Measurements from ENCODE around the gene PTTG1IP.

PTTG1IP gene

DNA sequence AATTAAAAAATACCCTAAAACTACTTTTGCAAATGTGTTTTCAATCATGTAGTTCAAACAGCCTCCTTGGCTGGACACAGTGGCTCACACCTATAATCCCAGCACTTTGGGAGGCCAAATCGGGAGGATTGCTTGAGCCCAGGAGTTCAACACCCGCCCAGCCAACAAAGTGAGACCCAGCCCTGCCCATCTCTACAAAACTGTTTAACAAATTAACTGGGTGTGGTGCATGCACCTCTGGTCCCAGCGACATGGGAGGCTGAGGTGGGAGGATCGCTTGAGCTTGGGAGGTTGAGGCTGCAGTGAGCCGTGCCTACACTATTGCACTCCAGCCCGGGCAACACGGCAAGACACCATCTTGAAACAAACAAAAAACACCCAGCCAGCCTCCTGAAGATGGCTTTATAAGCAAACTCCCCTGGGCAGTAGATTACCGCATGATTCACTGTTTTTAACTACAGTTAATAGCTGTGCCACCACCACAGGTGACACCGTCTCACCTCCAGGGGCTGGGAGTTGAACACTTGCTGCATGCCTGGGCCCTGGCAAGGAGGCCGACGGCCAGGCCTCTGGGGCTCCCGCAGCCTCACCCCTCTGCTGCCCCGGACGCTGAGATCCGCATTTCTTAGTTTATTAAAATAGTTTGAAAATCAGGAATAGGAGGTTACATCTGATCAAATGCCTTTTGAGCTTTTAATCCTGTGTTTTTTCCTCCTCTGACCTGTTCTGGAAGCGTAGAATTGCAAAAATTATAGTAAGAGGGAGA is 16.2 kb downstream of the PTTG1IP start:
- no peak for DNase-seq (ENCODE audit: low read depth)
- no peak for TF ChIP-seq CTCF (IDR thresholded peaks at IDR 0.05; ENCODE audit: insufficient read depth, low read depth, low read length, missing control alignments)
- no peak overlapping the region for H3K4me3 ChIP-seq (ENCODE audit: low read depth, low read length)

DNA sequence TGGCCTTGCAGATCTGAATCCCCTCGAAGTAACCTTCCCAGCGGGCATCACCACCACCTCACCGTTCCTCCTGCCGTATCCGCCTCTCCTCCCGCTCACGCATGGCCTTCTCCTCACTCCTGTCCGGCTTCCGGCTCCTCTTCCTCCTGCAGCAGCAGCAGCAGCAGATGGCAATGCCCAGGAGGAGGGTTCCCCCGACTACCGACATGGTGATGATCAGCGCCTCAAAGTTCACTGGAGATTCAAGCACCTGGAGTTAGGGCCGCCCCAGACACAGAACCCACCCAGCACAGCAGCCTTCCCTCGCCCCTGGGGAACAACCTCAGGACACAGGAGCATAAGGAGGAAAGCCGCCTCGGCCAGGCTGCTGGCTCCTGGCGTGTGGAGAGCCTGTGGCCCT is 17.4 kb downstream of the PTTG1IP start:
- no peak for DNase-seq (ENCODE audit: low read depth)
- H3K4me3 ChIP-seq (ENCODE audit: low read depth, low read length): no peak overlapping the region
- TF ChIP-seq CTCF (IDR thresholded peaks at IDR 0.05; ENCODE audit: insufficient read depth, low read depth, low read length, missing control alignments): no peak

DNA sequence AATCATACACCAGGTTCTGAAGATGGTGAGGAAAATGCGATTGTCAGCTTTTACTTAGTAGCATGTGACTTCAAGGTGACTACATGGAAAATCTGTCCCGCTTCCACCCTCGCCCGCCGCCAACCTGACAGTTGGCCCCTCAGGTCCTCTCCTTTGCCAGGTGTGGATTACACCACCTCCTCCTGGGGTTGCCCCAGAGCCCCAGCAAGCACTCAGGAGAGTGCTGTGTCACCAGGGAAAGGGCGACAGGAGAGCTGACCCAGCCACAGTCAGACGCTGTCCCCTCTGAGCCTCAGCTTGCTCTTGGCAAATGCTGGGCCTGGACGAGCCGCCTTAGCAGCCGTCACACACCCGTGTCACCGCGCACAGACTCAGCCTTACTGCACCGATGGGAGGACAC is 17.9 kb downstream of the PTTG1IP start:
- no peak for TF ChIP-seq CTCF (IDR thresholded peaks at IDR 0.05; ENCODE audit: insufficient read depth, low read depth, low read length, missing control alignments)
- no peak for DNase-seq (ENCODE audit: low read depth)
- no peak overlapping the region for H3K4me3 ChIP-seq (ENCODE audit: low read depth, low read length)

GRCh38 chr21:44854664-44855446 is 18.6 kb downstream of the PTTG1IP start:
- DNase-seq (ENCODE audit: low read depth): no peak
- TF ChIP-seq CTCF (IDR thresholded peaks at IDR 0.05; ENCODE audit: insufficient read depth, low read depth, low read length, missing control alignments): no peak
- no peak overlapping the region for H3K4me3 ChIP-seq (ENCODE audit: low read depth, low read length)

DNA sequence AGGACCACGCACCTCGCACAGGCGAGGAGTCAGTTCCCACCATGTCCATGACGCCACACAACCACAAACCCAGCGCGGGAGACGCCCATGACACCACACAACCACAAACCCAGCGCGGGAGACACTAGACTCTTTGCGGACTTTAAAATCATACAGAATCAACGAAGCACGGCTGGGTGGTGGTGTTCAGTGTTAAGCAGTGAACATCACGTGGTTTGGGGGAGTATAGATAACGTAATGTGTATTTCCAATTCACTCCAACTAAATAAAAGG is 19.2 kb downstream of the PTTG1IP start:
- DNase-seq (ENCODE audit: low read depth): no peak
- no peak for TF ChIP-seq CTCF (IDR thresholded peaks at IDR 0.05; ENCODE audit: insufficient read depth, low read depth, low read length, missing control alignments)
- H3K4me3 ChIP-seq (ENCODE audit: low read depth, low read length): no peak overlapping the region

DNA sequence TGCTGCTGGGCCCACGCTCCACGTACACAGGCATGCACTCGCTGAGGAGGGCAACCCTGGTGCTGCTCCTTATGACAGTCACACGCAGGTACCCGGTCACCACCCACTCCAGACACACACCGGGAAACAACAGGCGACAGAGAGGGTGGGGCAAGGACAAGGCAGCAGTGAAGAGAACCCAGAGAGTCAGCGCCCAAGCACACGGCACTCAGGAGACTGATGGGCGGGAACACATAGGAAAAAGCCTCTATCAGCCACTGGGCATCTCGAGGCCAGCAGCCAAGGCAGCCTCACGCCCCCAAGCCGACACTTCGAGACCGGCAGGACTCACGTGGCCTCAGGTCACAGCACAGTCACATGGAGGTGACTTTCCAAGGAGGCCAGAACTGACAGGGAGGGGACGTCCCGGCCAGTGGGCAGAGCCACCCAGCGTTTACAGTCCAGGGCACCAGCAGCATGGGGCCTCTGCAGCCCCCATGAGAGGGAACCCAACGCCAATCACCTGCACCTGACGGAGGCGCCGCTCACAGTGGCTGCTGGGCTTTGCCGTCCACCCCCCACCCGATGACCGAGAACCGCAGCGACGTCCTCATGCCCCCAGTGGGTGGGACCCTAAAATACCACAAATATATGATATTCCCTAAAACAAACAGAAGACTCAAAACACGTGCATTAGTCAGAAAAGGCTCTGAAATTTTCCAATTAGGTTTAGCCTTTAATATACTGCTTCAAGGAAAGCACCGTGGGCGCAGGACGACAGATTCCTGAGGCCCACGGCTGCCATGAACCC is 19.7 kb downstream of the PTTG1IP start:
- no peak for TF ChIP-seq CTCF (IDR thresholded peaks at IDR 0.05; ENCODE audit: insufficient read depth, low read depth, low read length, missing control alignments)
- H3K4me3 ChIP-seq (ENCODE audit: low read depth, low read length): no peak overlapping the region
- no peak for DNase-seq (ENCODE audit: low read depth)

Measured in GM12865 (cell line).